HepG2 (cell line): ENCODE measurements around the gene BCL2.
"Not testable (repeated sequence)": the region's sequence is repeated elsewhere in the genome, so short reads cannot be mapped to it uniquely, and the experiment has no call there.

Experiments used
- CBX5 ChIP-seq: sonication (generic); formaldehyde crosslinking; IDR thresholded peaks from 2 replicates; pipeline ENCODE4 v1.4.0; 2020; ENCODE audit warnings: missing genetic modification reagents, borderline replicate concordance
- CTCF ChIP-seq: sonication (generic); formaldehyde crosslinking; IDR thresholded peaks from 2 replicates; pipeline ENCODE4 v1.5.0; 2020; ENCODE audit warnings: mild to moderate bottlenecking, missing genetic modification reagents, moderate library complexity
- HINFP ChIP-seq: sonication (generic); formaldehyde crosslinking; IDR thresholded peaks from 2 replicates; pipeline ENCODE4 v1.4.0; 2020; ENCODE audit warnings: low read depth, mild to moderate bottlenecking, missing genetic modification reagents
- IKZF5 ChIP-seq: IDR thresholded peaks from 2 replicates; pipeline ENCODE4 v1.6.1; 2018; ENCODE audit warnings: missing genetic modification reagents, mild to moderate bottlenecking, missing compliant biosample characterization
- JUN ChIP-seq: sonication (generic); formaldehyde crosslinking; IDR thresholded peaks from 2 replicates; pipeline ENCODE4 v1.4.0; 2020; ENCODE audit warnings: mild to moderate bottlenecking, missing genetic modification reagents
- MAFK ChIP-seq, 2 experiments: IDR thresholded peaks in 1 of 2; conservative IDR thresholded peaks in 1 of 2; 2 replicates each; pipeline ENCODE4 v1.6.1; 2011; ENCODE audit warnings: improper control_type of control experiment in 2 of 2, low read length in 2 of 2
- NFE2L2 ChIP-seq: fragments of 150-350 bp; IDR thresholded peaks from 2 replicates; pipeline ENCODE4 v1.6.1; 2014; ENCODE audit warnings: low read length
- RELA ChIP-seq: sonication (generic); formaldehyde crosslinking; IDR thresholded peaks from 2 replicates; pipeline ENCODE4 v1.4.0; 2020; ENCODE audit warnings: missing genetic modification reagents
- SOX13 ChIP-seq, 3 experiments: fragments of 450-650 bp in 1 of 3; sonication (generic) in 1 of 3; formaldehyde crosslinking in 1 of 3; IDR thresholded peaks in 2 of 3; conservative IDR thresholded peaks in 1 of 3; 2 replicates each; pipeline versions ENCODE4 v1.5.0 to v1.6.1; 2016 to 2020; ENCODE audit warnings: antibody characterized with exemption in 1 of 3, mild to moderate bottlenecking in 1 of 3, missing compliant biosample characterization in 1 of 3, missing genetic modification reagents in 1 of 3, moderate library complexity in 1 of 3
- WIZ ChIP-seq: sonication (generic); formaldehyde crosslinking; IDR thresholded peaks from 2 replicates; pipeline ENCODE4 v1.5.1; 2020; ENCODE audit warnings: mild to moderate bottlenecking, missing genetic modification reagents
- ZBTB7B ChIP-seq: sonication (generic); formaldehyde crosslinking; IDR thresholded peaks from 2 replicates; pipeline ENCODE4 v1.4.0; 2020; ENCODE audit warnings: missing genetic modification reagents
- ZFP41 ChIP-seq: sonication (generic); formaldehyde crosslinking; IDR thresholded peaks from 2 replicates; pipeline ENCODE4 v1.4.0; 2020; ENCODE audit warnings: mild to moderate bottlenecking, missing genetic modification reagents, borderline replicate concordance
- ZNF24 ChIP-seq: fragments of 450-650 bp; IDR thresholded peaks from 2 replicates; pipeline ENCODE4 v1.6.1; 2017; ENCODE audit warnings: antibody characterized with exemption, mild to moderate bottlenecking
- ZNF550 ChIP-seq: sonication (generic); formaldehyde crosslinking; IDR thresholded peaks from 2 replicates; pipeline ENCODE4 v1.4.0; 2020; ENCODE audit warnings: mild to moderate bottlenecking, missing genetic modification reagents, borderline replicate concordance

- TF ChIP-seq CBX5 (CRISPR knock-in tag); SOX13 (IDR thresholded peaks at IDR 0.05); SOX13 (CRISPR knock-in tag; conservative IDR thresholded peaks at IDR 0.05 in 1 of 2, IDR thresholded peaks at IDR 0.05 in 1 of 2); CTCF; IKZF5 (CRISPR knock-in tag); MAFK (conservative IDR thresholded peaks at IDR 0.05 in 1 of 2, IDR thresholded peaks at IDR 0.05 in 1 of 2; ENCODE audit: low read length in 2 of 2); JUN (CRISPR knock-in tag); ZFP41 (CRISPR knock-in tag); WIZ; ZBTB7B; HINFP (CRISPR knock-in tag); RELA (CRISPR knock-in tag); ZNF550 (CRISPR knock-in tag); ZNF24; NFE2L2: not testable (repeated sequence)
Measured at GRCh38 chr18:63190838-63191237, 128.7 kb downstream of the BCL2 start.
